Breast epithelium (tissue), 3 donors: ENCODE results near the gene KIF5B.

ENCODE experiments used
- CTCF ChIP-seq, 3 donors: fragments of 450-650 bp; IDR thresholded peaks; one replicate each; pipeline ENCODE4 v1.5.1; 2016 to 2017; ENCODE audit warnings: antibody characterized with exemption in 3 of 3, mild to moderate bottlenecking in 3 of 3, moderate library complexity in 3 of 3
- POLR2AphosphoS5 ChIP-seq, 3 donors: sonication (generic); formaldehyde crosslinking; IDR thresholded peaks; one replicate each; pipeline ENCODE4 v1.6.1; 2017; ENCODE audit warnings: antibody characterized with exemption in 3 of 3

GRCh38 chr10:32031424-32031823, 24.8 kb downstream of the KIF5B start:
- no peak for TF ChIP-seq CTCF (IDR thresholded peaks at IDR 0.05)
- TF ChIP-seq POLR2AphosphoS5 (IDR thresholded peaks at IDR 0.05), result no peak
